Duodenal mucosa (tissue), 2 donors: ENCODE measurements around the gene INTS6.

Source experiments
- H3K27ac ChIP-seq: one replicate; pipeline ENCODE4 v1.7.0; 2013; ENCODE audit warnings: low read depth, low read length
- H3K27me3 ChIP-seq, 2 donors: one replicate each; pipeline ENCODE4 v1.7.0; 2013; ENCODE audit warnings: low read length in 2 of 2, control low read depth in 1 of 2; ENCODE audit not compliant: insufficient read depth in 2 of 2, control insufficient read depth in 1 of 2
- H3K36me3 ChIP-seq, 2 donors: one replicate each; pipeline ENCODE4 v1.7.0; 2013; ENCODE audit warnings: low read length in 2 of 2, control low read depth in 1 of 2; ENCODE audit not compliant: insufficient read depth in 2 of 2, control insufficient read depth in 1 of 2
- H3K4me1 ChIP-seq, 2 donors: one replicate each; pipeline ENCODE4 v1.7.0; 2013; ENCODE audit warnings: low read length in 2 of 2, control low read depth in 1 of 2; ENCODE audit not compliant: insufficient read depth in 2 of 2, control insufficient read depth in 1 of 2
- H3K4me3 ChIP-seq, 2 donors: one replicate each; pipeline ENCODE4 v1.7.0; 2013; ENCODE audit warnings: low read length in 2 of 2, low read depth in 1 of 2
- H3K9ac ChIP-seq, 2 donors: one replicate each; pipeline ENCODE4 v1.7.0; 2013; ENCODE audit warnings: low read length in 2 of 2, low read depth in 1 of 2
- H3K9me3 ChIP-seq, 2 donors: one replicate each; pipeline ENCODE4 v1.7.0; 2013; ENCODE audit warnings: low read length in 2 of 2, control low read depth in 1 of 2; ENCODE audit not compliant: control insufficient read depth in 1 of 2

INTS6 gene

DNA sequence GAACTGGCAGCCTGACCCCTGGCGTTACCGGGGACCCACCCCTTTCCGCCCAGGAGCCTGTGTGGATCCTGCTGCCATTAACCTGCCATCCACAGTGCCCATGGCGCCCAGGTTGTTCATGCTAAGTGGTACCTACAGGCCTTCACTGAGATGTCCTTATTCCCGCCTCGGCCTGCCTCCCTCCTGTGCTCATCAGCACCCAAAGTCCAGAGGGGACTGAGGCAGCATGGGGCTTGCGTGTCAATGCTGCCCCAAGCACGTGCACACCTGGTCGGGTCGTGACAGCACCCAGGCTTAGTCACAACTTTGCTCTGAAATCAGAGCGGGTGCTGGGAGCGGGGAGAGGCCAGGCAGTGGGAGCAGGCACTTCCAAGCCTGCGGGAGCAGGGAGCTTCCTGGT lies 3.7 kb upstream of the INTS6 start:
- Histone ChIP-seq H3K9ac (no peak overlapping the region), H3K4me1 (peaks cover 13 to 14% of the 10 kb centered on the region in 2 donors), H3K36me3 (peaks cover 0 to 9% of the 10 kb centered on the region in 2 donors), H3K27me3 (no peaks in the 10 kb centered on the region), H3K4me3 (no peak overlapping the region), H3K27ac (no peak overlapping the region), H3K9me3 (no peaks in the 10 kb centered on the region)

- no peak overlapping the region for H3K9ac ChIP-seq
- H3K4me3 ChIP-seq, result no peak overlapping the region
- H3K4me1 ChIP-seq, result peaks cover 17 to 18% of the 10 kb centered on the region in 2 donors
- no peaks in the 10 kb centered on the region for H3K9me3 ChIP-seq
- no peaks in the 10 kb centered on the region for H3K27me3 ChIP-seq
- peaks cover 0 to 10% of the 10 kb centered on the region in 2 donors for H3K36me3 ChIP-seq
- no peak overlapping the region for H3K27ac ChIP-seq
Observed at GRCh38 chr13:51455532-51455931, 2.7 kb upstream of the INTS6 start.

GRCh38 chr13:51453959-51454703 lies 1.3 kb upstream of the INTS6 start:
- Histone ChIP-seq H3K9ac (peak overlapping the region; percentile 93 to 97), H3K36me3 (peaks cover under 1 to 20% of the 10 kb centered on the region in 2 donors), H3K4me1 (peaks cover 25% of the 10 kb centered on the region in 2 donors), H3K9me3 (no peaks in the 10 kb centered on the region), H3K27me3 (no peaks in the 10 kb centered on the region), H3K4me3 (peak overlapping the region; percentile 84 to 96), H3K27ac (peak overlapping the region; percentile 88)

GRCh38 chr13:51453207-51453958 lies 547 bp upstream of the INTS6 start:
- H3K27me3 ChIP-seq, result no peaks in the 10 kb centered on the region
- H3K27ac ChIP-seq, result peak overlapping the region; percentile 88
- no peaks in the 10 kb centered on the region for H3K9me3 ChIP-seq
- peak overlapping the region; percentile 93 to 97 for H3K9ac ChIP-seq
- peak overlapping the region; percentile 84 to 96 for H3K4me3 ChIP-seq
- peaks cover 25% of the 10 kb centered on the region in 2 donors for H3K4me1 ChIP-seq
- peaks cover 4 to 20% of the 10 kb centered on the region in 2 donors for H3K36me3 ChIP-seq

DNA sequence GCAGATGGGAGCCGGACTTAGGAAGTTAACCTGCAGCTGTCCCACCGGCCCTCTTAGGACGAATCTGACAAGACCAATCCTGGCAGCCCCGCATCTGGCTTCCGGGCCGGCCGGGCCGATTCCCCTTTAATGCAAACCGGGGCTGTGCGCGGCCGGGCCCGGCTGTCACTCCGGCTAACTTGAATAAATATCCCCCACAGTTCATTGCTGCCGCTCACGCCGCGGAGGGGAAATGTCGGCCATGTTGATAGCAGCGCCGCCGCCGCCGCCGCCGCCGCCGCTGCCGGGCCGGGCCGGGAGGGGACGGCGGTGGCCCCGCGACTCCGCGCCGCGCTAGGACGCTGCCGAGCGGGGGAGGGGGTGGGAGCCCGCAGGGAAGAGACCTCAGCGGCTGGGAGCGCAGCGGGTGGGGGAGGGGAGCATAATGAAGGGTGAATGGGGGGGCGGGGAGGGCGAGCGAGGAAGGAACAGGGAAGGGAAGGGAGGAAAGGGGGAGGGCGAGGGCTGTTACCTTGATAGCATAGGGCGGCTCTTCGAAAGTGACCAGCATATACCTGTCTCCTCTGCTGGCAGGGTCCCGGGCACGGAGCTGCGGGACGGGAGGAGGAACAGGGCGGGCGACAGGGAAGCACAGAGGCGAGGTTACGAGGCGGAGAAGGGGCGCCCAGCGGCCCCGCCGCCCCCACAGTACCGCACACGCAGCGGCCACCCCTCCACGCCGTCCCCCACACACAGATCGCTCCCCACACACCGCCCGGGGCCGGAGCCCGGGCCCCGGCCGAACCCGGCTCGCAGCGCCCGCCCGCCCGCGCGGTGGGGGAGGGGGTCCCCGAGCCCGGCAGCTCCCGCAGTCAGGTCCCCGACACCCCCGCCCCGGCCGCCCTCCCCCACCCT lies 1.1 kb downstream of the INTS6 start:
- no peaks in the 10 kb centered on the region for H3K27me3 ChIP-seq
- H3K9ac ChIP-seq, result peak overlapping the region; percentile 80 to 91
- no peaks in the 10 kb centered on the region for H3K9me3 ChIP-seq
- H3K4me3 ChIP-seq, result peak overlapping the region; percentile 87 to 90
- H3K36me3 ChIP-seq, result peaks cover 4 to 23% of the 10 kb centered on the region in 2 donors
- H3K27ac ChIP-seq, result peak overlapping the region; percentile 89
- H3K4me1 ChIP-seq, result peaks cover 25% of the 10 kb centered on the region in 2 donors

DNA sequence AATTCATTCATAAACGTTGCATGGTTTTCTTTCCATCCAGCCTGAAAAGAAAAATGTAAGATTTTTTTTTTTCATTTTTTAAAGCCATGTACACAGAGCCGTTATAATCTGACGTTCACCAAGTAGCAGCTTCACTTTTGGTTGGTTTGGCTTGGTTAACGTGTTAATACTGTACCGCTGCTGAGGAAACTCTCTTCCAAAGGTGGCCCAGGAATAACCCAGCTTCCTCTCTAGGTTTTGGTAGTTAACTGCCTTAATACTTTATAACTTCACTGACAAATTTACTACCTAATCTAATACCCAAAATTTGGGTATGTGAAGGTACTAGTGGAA lies 1.7 kb downstream of the INTS6 start:
- peak overlapping the region; percentile 89 for H3K27ac ChIP-seq
- no peaks in the 10 kb centered on the region for H3K9me3 ChIP-seq
- H3K9ac ChIP-seq, result peak overlapping the region; percentile 57 to 71
- peaks cover 25% of the 10 kb centered on the region in 2 donors for H3K4me1 ChIP-seq
- H3K36me3 ChIP-seq, result peaks cover 4 to 18% of the 10 kb centered on the region in 2 donors
- no peaks in the 10 kb centered on the region for H3K27me3 ChIP-seq
- H3K4me3 ChIP-seq, result peak overlapping the region; percentile 87 to 90

DNA sequence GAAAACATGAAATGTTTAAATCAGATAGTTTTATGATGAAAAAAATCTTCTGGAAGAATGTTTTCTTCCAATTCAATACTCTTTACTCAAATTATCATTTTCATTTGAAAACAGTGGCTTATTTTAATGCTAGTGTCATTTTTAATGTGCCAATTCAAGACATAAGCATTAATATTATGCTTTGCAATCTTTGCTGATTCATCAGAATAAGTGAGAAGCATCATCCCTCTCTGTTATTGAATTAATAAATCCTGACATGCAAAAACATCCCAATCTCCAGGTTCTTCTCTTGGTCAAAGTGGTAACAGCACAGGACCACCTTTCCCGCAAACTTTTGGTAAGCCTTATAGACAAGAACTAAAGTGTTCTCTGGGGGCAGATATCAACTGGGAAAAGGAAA lies 3.8 kb downstream of the INTS6 start:
- no peaks in the 10 kb centered on the region for H3K9me3 ChIP-seq
- H3K4me1 ChIP-seq, result peaks cover 13 to 15% of the 10 kb centered on the region in 2 donors
- no peak overlapping the region for H3K9ac ChIP-seq
- H3K4me3 ChIP-seq, result no peak overlapping the region
- H3K27ac ChIP-seq, result no peak overlapping the region
- H3K36me3 ChIP-seq, result peaks cover 4 to 15% of the 10 kb centered on the region in 2 donors
- no peaks in the 10 kb centered on the region for H3K27me3 ChIP-seq

DNA sequence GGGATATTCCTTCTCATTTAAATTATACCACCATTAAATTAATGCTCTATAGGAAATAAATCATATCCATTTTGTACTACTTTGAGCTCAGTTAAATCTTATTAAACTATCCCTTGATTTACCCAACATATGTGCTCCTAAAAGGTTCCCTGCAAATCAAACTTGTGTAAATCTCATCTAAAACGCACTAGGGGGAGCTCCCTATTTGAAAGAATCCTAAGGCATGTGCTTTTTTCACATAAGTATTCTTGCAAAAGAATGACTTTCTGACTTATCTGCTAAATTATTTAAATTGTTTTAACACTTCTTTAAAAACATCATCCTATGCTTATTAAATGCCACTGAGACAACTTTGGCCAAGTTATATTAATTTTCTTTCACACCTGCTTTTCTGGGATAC lies 7.9 kb downstream of the INTS6 start:
- Histone ChIP-seq H3K9me3 (no peaks in the 10 kb centered on the region), H3K4me3 (no peak overlapping the region)

DNA sequence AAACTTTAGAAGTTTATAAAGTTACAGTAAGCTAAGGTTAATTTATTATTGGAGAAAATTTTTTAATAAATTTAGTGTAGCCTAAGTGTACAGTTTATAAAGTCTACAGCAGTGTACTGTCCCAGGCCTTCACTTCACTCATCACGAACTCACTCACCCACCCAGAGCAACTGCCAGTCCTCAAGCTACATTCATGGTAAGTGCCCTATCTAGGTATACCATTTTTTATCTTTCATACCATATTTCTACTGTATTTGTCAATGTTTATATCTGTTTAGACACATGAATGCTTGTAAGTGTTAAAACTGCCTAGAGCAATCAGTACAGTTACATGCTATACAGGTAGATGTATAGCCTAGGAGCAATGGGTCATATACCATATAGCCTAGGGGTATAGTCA lies 12.5 kb downstream of the INTS6 start:
- Histone ChIP-seq H3K9me3 (no peaks in the 10 kb centered on the region), H3K27me3 (no peaks in the 10 kb centered on the region), H3K4me1 (no peaks in the 10 kb centered on the region), H3K4me3 (no peak overlapping the region), H3K9ac (no peak overlapping the region), H3K36me3 (peaks cover 0 to 3% of the 10 kb centered on the region in 2 donors), H3K27ac (no peak overlapping the region)

More for the DNA sequence above, 7.9 kb downstream of the INTS6 start:
- peaks cover 7% of the 10 kb centered on the region in 2 donors for H3K36me3 ChIP-seq
- no peak overlapping the region for H3K9ac ChIP-seq
- H3K4me1 ChIP-seq, result peaks cover under 1 to 2% of the 10 kb centered on the region in 2 donors
- H3K27me3 ChIP-seq, result no peaks in the 10 kb centered on the region
- H3K27ac ChIP-seq, result no peak overlapping the region
